PC-9 (cell line): ENCODE data around the gene PAQR4. TPM values are rescaled to one million over a fixed set of nuclear protein-coding genes. Genes with fewer than 3 reads are reported as not detected.

Source experiments
- BruUV-seq: library from RNA; stranded (reverse); fragments of 400-500 nt; replicated peaks from 2 replicates; lab custom pipeline; 2021; lab: Mats Ljungman, UMichigan
- CTCF ChIA-PET: fragments of 300-600 bp; sonication (Branson Sonifier 250); formaldehyde crosslinking; loops from one replicate; lab custom pipeline; 2022; ENCODE audit warnings: antibody characterized with exemption; lab: Charles Lee
- POLR2A ChIA-PET: fragments of 300-600 bp; sonication (Branson Sonifier 250); formaldehyde crosslinking; loops from one replicate; lab custom pipeline; 2022; ENCODE audit warnings: antibody characterized with exemption; ENCODE audit not compliant: unreplicated experiment; lab: Charles Lee
- DNase-seq, 2 experiments: peaks; one replicate each; pipeline versions ENCODE4 v3.0.0 to v3.0.0-alpha.2; 2015 to 2022; ENCODE audit warnings: mixed read lengths in 1 of 2
- H2AFZ ChIP-seq: fragments of 200-600 bp; sonication (generic); 2 replicates; pipeline ENCODE4 v1.8.1; 2017; ENCODE audit warnings: antibody characterized with exemption
- H3F3A ChIP-seq: fragments of 200-600 bp; sonication (generic); 2 replicates; pipeline ENCODE4 v1.8.1; 2017; ENCODE audit warnings: antibody characterized with exemption, mild to moderate bottlenecking, low read depth; ENCODE audit not compliant: insufficient read depth
- H3K27ac ChIP-seq: fragments of 200-600 bp; sonication (generic); 2 replicates; pipeline ENCODE4 v1.6.1; 2016; ENCODE audit warnings: mixed run types
- H3K27me3 ChIP-seq: fragments of 200-600 bp; sonication (generic); 2 replicates; pipeline ENCODE4 v1.6.1; 2016; ENCODE audit warnings: low read depth, mixed run types; ENCODE audit not compliant: insufficient read depth
- H3K36me3 ChIP-seq: fragments of 200-600 bp; sonication (generic); 2 replicates; pipeline ENCODE4 v1.6.1; 2016; ENCODE audit warnings: low read depth, mixed run types
- H3K4me1 ChIP-seq: fragments of 200-600 bp; sonication (generic); replicated peaks from 2 replicates; pipeline ENCODE4 v1.6.1; 2016; ENCODE audit warnings: mixed run types; ENCODE audit not compliant: insufficient read depth
- H3K4me2 ChIP-seq: fragments of 200-600 bp; sonication (generic); 2 replicates; pipeline ENCODE4 v1.6.1; 2017; ENCODE audit warnings: mixed run types
- H3K4me3 ChIP-seq: fragments of 200-600 bp; sonication (generic); 2 replicates; pipeline ENCODE4 v1.6.1; 2016; ENCODE audit warnings: mixed run types
- H3K79me2 ChIP-seq: fragments of 200-600 bp; sonication (generic); 2 replicates; pipeline ENCODE4 v1.6.1; 2017; ENCODE audit warnings: low read depth, mixed run types
- H3K9me2 ChIP-seq: fragments of 200-600 bp; sonication (generic); 2 replicates; pipeline ENCODE4 v1.8.1; 2017; ENCODE audit warnings: mild to moderate bottlenecking; ENCODE audit not compliant: insufficient read depth
- H3K9me3 ChIP-seq: fragments of 200-600 bp; sonication (generic); 2 replicates; pipeline ENCODE4 v1.8.1; 2016; ENCODE audit warnings: low read depth; ENCODE audit not compliant: insufficient read depth
- H4K20me1 ChIP-seq: fragments of 200-600 bp; sonication (generic); 2 replicates; pipeline ENCODE4 v1.8.1; 2017; ENCODE audit not compliant: insufficient read depth
- EZH2 ChIP-seq: fragments of 200-600 bp; sonication (generic); IDR thresholded peaks from 2 replicates; pipeline ENCODE4 v1.8.0; 2017; ENCODE audit warnings: antibody characterized with exemption, low read depth
- intact Hi-C: fragments of 100-400 bp; cut with micrococcal nuclease; formaldehyde crosslinking; loops from one replicate; pipeline ENCODE4 v1.10.0; 2022; ENCODE audit not compliant: unreplicated experiment
- total RNA-seq: library from RNA; stranded (reverse); gene quantifications from 2 replicates; pipeline ENCODE4 v1.2.3, GENCODE V29; 2021
- TF ChIP-seq, protein P1 (sequence below): fragments of 200-600 bp; sonication (generic); conservative IDR thresholded peaks from 2 replicates; pipeline ENCODE4 v1.6.1; 2017; ENCODE audit warnings: mixed run types, antibody characterized with exemption, mild to moderate bottlenecking, moderate library complexity

PAQR4 gene
- total RNA-seq, 1 experiment from 2014 or later, result 40.7 TPM

DNA sequence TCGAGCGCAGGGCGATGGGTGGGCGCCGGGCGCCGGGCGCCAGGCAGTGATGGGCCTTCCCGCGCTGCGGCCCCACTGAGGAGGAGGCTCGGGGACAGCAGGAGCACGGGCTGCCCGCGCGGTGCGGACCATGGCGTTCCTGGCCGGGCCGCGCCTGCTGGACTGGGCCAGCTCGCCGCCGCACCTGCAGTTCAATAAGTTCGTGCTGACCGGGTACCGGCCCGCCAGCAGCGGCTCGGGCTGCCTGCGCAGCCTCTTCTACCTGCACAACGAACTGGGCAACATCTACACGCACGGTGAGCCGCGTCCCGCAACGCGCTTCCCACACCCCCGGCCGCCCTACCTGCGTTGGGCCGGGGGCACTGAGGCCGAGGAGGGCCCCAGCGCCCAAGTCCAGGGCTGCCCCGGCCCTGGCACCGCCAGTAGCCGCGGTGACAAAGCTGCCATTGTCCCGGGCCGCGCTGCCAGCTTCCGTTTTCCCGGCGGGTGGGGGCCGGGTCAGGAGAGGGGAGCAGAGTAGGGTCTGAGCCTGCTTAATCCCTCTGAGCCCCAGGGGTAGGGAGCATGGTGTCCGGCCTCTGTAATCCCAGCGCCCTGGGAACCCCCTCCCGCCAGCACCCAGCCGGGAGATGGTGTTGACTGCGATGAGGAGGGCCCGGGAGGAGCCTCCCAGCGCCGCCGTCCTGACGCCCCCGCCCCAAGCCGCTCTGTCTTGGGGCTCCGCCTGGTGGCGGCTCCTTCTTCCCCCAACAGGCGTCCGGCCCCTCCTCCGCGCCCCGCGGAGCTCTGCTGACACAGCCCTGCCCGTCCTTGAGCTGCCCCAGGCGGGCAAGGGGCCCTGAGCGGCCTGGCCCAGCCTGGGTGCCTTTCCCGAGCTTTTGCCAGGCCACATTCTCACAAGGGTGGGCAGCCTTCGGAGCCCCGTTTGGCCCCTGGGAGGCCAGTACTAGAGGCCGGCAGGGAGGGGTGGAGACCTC is 685 bp downstream of the PAQR4 start:
- POLR2A ChIA-PET, result interaction anchor here (0.5 to 0.6 kb wide), 4 partner anchors 51 to 825 kb away, joined by 3 to 8 read pairs (median 4); no protein-coding TSS in a partner anchor
- intact Hi-C loops, result loop anchor here (1.0 to 10.0 kb wide), 2 partner anchors 53 to 85 kb away; partner anchors contain the start of genes FLYWCH2 and HCFC1R1
- H3K4me3 ChIP-seq, result peak overlapping the region; percentile 77
- CTCF ChIA-PET, result interaction anchor here (0.5 to 0.8 kb wide), 4 partner anchors 10 to 57 kb away, joined by 3 read pairs; no protein-coding TSS in a partner anchor
- H3F3A ChIP-seq, result peaks cover 23% of the 10 kb centered on the region; the same call in 1 of the 2 replicates
- BruUV-seq, result TSS peak; percentile 32
- H3K9me3 ChIP-seq, result no peaks in the 10 kb centered on the region
- DNase-seq, result peak; percentile 60 to 88
- peaks cover 5% of the 10 kb centered on the region for H3K4me1 ChIP-seq
- H4K20me1 ChIP-seq, result no peaks in the 10 kb centered on the region; the same call in 1 of the 2 replicates
- TF ChIP-seq, protein P1, sequence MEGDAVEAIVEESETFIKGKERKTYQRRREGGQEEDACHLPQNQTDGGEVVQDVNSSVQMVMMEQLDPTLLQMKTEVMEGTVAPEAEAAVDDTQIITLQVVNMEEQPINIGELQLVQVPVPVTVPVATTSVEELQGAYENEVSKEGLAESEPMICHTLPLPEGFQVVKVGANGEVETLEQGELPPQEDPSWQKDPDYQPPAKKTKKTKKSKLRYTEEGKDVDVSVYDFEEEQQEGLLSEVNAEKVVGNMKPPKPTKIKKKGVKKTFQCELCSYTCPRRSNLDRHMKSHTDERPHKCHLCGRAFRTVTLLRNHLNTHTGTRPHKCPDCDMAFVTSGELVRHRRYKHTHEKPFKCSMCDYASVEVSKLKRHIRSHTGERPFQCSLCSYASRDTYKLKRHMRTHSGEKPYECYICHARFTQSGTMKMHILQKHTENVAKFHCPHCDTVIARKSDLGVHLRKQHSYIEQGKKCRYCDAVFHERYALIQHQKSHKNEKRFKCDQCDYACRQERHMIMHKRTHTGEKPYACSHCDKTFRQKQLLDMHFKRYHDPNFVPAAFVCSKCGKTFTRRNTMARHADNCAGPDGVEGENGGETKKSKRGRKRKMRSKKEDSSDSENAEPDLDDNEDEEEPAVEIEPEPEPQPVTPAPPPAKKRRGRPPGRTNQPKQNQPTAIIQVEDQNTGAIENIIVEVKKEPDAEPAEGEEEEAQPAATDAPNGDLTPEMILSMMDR, result peak; percentile 62
- no peak for TF ChIP-seq EZH2
- H3K79me2 ChIP-seq, result peaks cover 6% of the 10 kb centered on the region; the same call in 1 of the 2 replicates
- no peak overlapping the region for H3K27ac ChIP-seq
- H2AFZ ChIP-seq, result peak overlapping the region; percentile 82
- no peaks in the 10 kb centered on the region for H3K36me3 ChIP-seq
- peak overlapping the region; percentile 96 for H3K4me2 ChIP-seq
- no peaks in the 10 kb centered on the region for H3K27me3 ChIP-seq
- no peaks in the 10 kb centered on the region for H3K9me2 ChIP-seq

- peaks cover 23% of the 10 kb centered on the region; the same call in 1 of the 2 replicates for H3F3A ChIP-seq
- H3K79me2 ChIP-seq, result peaks cover 6% of the 10 kb centered on the region; the same call in 1 of the 2 replicates
- DNase-seq, result no peak
- no peaks in the 10 kb centered on the region for H3K27me3 ChIP-seq
- no peaks in the 10 kb centered on the region for H3K36me3 ChIP-seq
- no peaks in the 10 kb centered on the region for H3K9me3 ChIP-seq
- no peak overlapping the region for H2AFZ ChIP-seq
- H3K4me1 ChIP-seq, result no peaks in the 10 kb centered on the region; the same call in 1 of the 2 replicates
- ChIA-PET CTCF (interaction anchor here (0.6 to 0.8 kb wide), 2 partner anchors 21 to 32 kb away, joined by 3 read pairs; no protein-coding TSS in a partner anchor), POLR2A (interaction anchor here (0.6 kb wide), 2 partner anchors 50 to 154 kb away, joined by 3 to 4 read pairs; no protein-coding TSS in a partner anchor)
- no peak overlapping the region for H3K27ac ChIP-seq
- H3K9me2 ChIP-seq, result no peaks in the 10 kb centered on the region
- intact Hi-C loops, result loop anchor here (1.0 kb wide), 1 partner anchor 53 kb away; the partner anchor contains the start of gene HCFC1R1
- peak overlapping the region; percentile 96 for H3K4me2 ChIP-seq
- TF ChIP-seq, protein P1, result no peak
- H3K4me3 ChIP-seq, result peak overlapping the region; percentile 77
- no TSS peak for BruUV-seq
- H4K20me1 ChIP-seq, result no peaks in the 10 kb centered on the region; the same call in 1 of the 2 replicates
Observed at GRCh38 chr16:2970563-2970962, 1.4 kb downstream of the PAQR4 start.
